Measurements from ENCODE around the gene MON1A.
"Not testable (repeated sequence)": the region's sequence is repeated elsewhere in the genome, so short reads cannot be mapped to it uniquely, and the experiment has no call there.

MON1A gene

DNA sequence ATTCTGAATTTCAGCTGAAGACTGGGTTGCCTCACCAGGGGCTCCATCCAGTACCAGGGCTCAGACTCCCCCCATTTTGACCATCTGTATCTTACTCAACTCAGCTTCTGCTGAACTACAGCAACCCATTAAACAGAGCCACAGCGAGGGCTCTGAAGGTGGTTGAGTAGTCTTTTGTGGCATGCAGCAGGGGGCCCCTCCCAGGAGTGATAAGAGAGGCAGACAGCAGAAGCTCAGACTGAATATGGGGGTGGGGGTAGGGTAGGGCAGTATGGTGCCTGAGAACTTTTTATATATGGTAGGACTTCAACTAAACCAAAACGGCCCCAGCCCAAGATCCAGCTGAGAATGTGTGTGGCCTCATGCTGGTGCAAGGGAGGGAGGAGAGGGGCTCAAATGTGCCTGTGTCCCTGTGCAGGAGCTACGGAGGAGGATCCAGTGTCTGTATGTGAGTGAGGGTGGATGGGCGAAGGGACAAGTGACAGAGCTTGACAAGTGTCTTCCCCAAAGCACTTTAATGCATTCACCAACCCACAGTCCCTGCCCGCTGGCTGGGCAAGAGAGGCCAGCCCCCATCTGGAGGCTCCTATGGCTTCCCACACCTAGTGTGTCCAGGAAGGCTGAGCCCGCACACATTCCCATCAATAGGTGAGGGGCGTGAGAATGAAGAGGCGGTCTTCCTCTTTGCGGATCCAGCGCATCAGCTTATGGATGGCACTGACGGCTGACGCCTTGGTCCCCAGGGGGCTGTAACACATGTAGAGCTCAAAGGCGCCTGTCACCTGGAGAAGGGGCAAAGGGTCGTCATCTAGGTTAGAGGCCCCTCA, 21.0 kb downstream of the MON1A start:
- H3K4me3 ChIP-seq (ENCODE audit: low read depth, low read length): no peak overlapping the region
- TF ChIP-seq, protein P1, sequence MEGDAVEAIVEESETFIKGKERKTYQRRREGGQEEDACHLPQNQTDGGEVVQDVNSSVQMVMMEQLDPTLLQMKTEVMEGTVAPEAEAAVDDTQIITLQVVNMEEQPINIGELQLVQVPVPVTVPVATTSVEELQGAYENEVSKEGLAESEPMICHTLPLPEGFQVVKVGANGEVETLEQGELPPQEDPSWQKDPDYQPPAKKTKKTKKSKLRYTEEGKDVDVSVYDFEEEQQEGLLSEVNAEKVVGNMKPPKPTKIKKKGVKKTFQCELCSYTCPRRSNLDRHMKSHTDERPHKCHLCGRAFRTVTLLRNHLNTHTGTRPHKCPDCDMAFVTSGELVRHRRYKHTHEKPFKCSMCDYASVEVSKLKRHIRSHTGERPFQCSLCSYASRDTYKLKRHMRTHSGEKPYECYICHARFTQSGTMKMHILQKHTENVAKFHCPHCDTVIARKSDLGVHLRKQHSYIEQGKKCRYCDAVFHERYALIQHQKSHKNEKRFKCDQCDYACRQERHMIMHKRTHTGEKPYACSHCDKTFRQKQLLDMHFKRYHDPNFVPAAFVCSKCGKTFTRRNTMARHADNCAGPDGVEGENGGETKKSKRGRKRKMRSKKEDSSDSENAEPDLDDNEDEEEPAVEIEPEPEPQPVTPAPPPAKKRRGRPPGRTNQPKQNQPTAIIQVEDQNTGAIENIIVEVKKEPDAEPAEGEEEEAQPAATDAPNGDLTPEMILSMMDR (IDR thresholded peaks at IDR 0.05; ENCODE audit: control insufficient read depth, extremely low read depth, insufficient read depth): no peak
- DNase-seq (ENCODE audit: low read depth): no peak

DNA sequence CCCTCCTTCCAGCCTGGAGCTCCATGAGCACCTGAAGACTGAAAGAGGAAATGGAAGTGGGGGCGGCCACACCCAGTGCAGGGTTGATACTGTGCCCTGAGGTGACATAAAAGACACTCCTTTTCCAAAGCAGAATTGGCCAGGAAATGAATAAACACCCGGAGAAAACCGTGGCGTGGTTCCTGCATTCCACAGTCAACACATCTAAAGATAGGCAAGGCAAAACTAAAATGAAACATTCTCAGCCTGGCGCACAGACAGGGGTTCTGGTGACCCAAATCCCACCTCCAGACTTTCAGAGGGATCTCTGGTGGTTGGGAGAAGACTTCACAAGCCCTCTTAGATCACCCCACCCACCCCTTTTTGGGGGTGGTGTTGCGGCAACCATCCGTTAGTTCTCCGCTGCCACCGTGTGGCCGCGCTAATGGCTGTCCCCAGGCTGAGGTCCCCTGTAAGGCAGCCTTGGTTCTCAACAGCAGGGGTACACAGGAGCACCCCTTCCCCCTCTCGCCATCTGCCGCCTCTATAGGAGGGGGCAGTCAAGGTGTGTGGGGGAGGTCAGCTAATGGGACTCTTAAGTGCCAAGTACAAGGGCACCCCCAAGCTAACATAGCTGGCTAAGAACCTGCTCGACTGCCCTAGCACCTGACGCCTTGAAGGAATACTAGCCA, 23.4 kb downstream of the MON1A start:
- no peak overlapping the region for H3K4me3 ChIP-seq (ENCODE audit: low read depth, low read length)
- DNase-seq (ENCODE audit: low read depth): no peak

DNA sequence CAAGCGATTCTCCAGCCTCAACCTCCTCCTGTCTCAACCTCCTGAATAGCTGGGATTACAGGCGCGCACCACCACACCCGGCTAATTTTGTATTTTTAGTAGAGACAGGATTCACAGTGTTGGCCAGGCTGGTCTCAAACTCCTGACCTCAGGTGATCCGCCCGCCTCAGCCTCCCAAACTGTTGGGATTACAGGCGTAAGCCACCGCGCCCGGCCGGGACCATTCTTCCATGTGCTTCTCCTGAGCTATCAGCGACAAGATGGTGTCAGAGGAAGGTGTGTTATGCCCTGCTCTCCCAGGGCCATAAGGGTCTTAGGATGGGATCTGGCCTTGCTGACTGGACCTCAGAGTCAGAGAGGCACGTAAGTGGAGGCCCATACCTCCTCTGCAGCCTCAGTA, 25.2 kb downstream of the MON1A start:
- DNase-seq (ENCODE audit: low read depth); H3K4me3 ChIP-seq (ENCODE audit: low read depth, low read length): not testable (repeated sequence)

More for the DNA sequence above, 23.4 kb downstream of the MON1A start:
- TF ChIP-seq, protein P1 (IDR thresholded peaks at IDR 0.05; ENCODE audit: control insufficient read depth, extremely low read depth, insufficient read depth): peak; percentile 63

DNA sequence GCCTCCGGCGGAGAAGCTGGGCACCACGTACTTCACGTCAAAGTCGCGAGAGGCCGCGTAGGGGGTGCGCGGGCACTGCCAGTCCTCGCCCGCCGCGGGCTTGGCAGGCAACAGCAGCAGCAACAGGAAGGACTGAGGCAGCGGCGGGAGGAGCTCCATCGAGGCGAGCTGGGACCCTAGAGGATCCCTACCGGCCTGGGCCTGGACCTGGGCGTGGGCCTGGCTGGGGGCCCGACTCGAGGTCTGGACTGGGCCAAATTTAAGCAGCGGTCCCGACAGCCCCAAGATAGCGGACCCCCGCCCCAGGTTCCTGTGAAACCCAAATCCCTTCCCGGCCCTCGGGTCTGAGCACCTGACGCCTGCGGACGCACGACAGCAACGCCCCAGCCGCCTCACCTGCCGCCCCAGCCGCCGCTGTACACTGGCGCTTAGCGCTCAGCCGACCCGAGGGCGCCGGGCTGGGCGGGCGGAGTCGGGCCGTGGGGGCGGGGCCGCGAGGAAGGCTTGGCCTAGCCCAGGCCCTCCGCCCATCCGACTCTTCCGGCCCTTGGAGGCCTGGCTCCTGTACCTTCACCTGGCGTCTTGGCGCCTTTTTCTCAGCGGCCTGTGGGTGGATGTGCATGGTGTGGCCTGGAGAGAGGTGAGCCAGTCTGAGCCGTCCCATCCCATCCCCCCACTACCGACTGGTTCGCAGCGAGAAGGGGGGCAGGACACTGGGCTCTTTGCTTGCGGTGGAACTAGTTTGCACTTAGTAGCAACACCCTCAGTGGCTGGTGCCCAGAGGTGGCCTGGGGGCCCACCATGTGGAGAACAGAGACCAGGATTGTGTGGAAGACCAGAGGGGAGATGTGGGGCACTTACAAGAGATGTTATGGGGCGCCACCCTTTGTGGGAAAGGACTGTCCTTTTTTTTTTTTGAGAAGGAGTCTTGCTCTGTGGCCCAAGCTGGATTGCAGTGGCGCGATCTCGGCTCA, 25.9 kb downstream of the MON1A start, which contains the start of gene MST1R:
Gene MST1R (minus strand): TSS at position 423 of the 974 bp plus-strand sequence. CDS start 264 bp downstream, at position 159.
- H3K4me3 ChIP-seq (ENCODE audit: low read depth, low read length): no peak within 1 kb of the TSS
- no peak for DNase-seq (ENCODE audit: low read depth)
- TF ChIP-seq, protein P1 (IDR thresholded peaks at IDR 0.05; ENCODE audit: control insufficient read depth, extremely low read depth, insufficient read depth): no peak

DNA sequence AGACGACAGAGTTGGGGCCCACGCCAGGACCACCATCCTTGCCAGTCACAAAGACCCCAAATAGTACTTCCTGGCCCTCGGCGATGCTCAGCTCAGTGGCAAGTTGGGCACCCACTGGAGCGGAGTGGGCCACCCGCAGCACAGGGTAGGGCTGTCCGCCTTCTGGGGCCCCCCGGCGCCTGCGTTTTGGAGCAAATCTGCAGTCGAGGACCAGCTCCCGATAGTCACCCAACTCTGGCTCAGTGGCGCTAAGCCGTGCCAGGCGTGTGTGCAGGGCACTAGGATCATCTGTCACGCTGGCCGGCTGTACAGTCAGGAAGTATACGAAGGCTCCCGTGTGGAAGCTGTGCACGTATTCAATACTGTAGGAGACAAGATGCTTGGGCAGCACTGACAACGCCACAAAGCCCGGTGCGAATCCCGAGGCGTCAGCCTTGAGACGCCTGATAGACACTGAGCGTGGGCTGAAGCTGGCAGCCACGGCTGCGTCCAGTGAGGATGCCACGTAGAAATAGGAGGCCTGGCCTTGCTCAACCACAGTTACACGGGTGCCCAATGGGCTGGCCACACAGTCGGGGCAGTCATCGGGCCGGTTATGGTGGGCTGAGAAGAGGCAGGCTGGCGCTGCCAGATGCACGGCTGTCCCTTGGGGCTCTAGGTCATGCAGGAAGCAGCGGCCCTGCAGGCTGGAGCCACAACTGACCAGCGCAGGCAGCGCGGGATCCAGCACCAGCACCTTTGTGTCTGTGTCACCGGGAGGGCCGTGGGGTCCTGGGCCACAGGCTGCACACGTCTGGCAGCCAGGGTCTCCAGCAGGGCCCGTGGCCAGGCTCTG, 26.9 kb downstream of the MON1A start:
- H3K4me3 ChIP-seq (ENCODE audit: low read depth, low read length): no peak overlapping the region
- no peak for DNase-seq (ENCODE audit: low read depth)
- TF ChIP-seq, protein P1 (IDR thresholded peaks at IDR 0.05; ENCODE audit: control insufficient read depth, extremely low read depth, insufficient read depth): no peak

DNA sequence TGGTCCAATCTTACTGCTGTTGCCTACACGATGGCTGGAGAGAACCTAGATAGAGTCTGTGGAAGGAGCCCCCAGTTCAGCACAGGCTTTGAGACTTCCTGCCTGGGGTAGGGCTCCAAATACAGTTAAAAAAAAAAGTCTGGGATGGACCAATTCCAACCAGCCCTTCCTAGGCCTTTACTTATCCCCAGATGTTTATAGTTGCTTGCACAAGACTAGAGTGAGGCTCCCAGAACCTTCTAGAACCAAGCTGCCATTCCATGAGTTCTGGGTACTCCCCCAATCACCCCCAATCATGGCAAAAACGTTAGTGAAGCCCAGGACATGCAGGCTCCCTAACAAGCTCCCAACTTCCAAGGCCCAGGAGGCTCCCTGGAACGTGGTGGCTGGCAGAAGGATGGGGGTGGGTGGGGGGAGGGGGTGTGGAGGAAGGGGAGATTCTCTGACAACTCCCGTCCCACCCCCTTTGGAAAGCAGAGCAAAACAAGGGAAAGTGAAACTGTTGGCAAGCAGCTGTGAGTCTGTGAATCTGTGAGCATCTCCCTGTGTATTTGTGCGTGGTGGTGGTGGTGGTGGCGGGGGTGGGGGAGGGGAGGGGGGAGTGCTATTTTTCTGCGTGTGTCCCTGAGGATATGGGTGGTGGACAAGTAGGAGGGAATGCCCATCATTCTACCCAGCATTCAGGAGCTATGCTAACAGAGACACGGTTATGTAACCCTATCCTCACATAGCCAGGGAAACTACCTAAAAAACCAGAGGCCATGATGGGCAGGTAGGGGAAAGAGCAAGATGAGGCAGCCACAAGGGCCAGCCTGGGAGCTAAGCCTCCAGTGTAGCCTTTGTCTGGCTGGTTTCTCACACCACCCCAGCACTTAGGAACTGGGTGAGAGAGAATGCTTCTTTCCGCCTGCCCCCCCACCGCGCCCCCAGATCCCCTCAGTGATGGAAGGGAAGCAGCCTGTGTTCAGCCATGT, 28.0 kb downstream of the MON1A start:
- no peak for DNase-seq (ENCODE audit: low read depth)
- TF ChIP-seq, protein P1 (IDR thresholded peaks at IDR 0.05; ENCODE audit: control insufficient read depth, extremely low read depth, insufficient read depth): no peak
- H3K4me3 ChIP-seq (ENCODE audit: low read depth, low read length): no peak overlapping the region
